Stimulated activated CD8-positive, alpha-beta memory T cell treated with anti-CD3 and anti-CD28 coated beads, Interleukin-4, amount 100 ng/mL, for 1 hour (primary cell): Measurements from ENCODE around the gene RAB3A.
"Not testable (repeated sequence)": the region's sequence is repeated elsewhere in the genome, so short reads cannot be mapped to it uniquely, and the experiment has no call there.

ENCODE experiments used
- DNase-seq, 2 donors: peaks; one replicate each; pipeline ENCODE4 v3.0.0-alpha.2; 2020; ENCODE audit warnings: low read depth in 2 of 2, low spot score in 1 of 2

Gene RAB3A

GRCh38 chr19:18171605-18172327 lies 32.1 kb downstream of the RAB3A start:
- no peak for DNase-seq

- DNase-seq, result no peak
Observed at GRCh38 chr19:18170714-18171255, 33.1 kb downstream of the RAB3A start.

GRCh38 chr19:18168673-18169381 lies 35.0 kb downstream of the RAB3A start:
- DNase-seq, result no peak

GRCh38 chr19:18167975-18168645 lies 35.7 kb downstream of the RAB3A start:
- no peak for DNase-seq

GRCh38 chr19:18167011-18167410 lies 36.8 kb downstream of the RAB3A start:
- no peak for DNase-seq

- no peak for DNase-seq
Observed at GRCh38 chr19:18165794-18166544, 37.9 kb downstream of the RAB3A start.

- no peak for DNase-seq
Observed at GRCh38 chr19:18164072-18164471, 39.8 kb downstream of the RAB3A start.

- no peak for DNase-seq
Observed at GRCh38 chr19:18161636-18162002, 42.2 kb downstream of the RAB3A start.

GRCh38 chr19:18160971-18161635 lies 42.7 kb downstream of the RAB3A start:
- DNase-seq, result peak; percentile 64 to 66

GRCh38 chr19:18160493-18160970 lies 43.3 kb downstream of the RAB3A start:
- no peak for DNase-seq

- no peak for DNase-seq
Observed at GRCh38 chr19:18159810-18160209, 44.0 kb downstream of the RAB3A start.

- not testable (repeated sequence) for DNase-seq
Observed at GRCh38 chr19:18159059-18159616, 44.7 kb downstream of the RAB3A start.

GRCh38 chr19:18158467-18158866 lies 45.4 kb downstream of the RAB3A start:
- DNase-seq, result no peak

- DNase-seq, result no peak
Observed at GRCh38 chr19:18157465-18158063, 46.3 kb downstream of the RAB3A start.

GRCh38 chr19:18156841-18157464 lies 46.9 kb downstream of the RAB3A start:
- DNase-seq, result no peak

- no peak for DNase-seq
Observed at GRCh38 chr19:18156268-18156667, 47.6 kb downstream of the RAB3A start.

- DNase-seq, result no peak
Observed at GRCh38 chr19:18155095-18156087, 48.5 kb downstream of the RAB3A start.

- DNase-seq, result no peak
Observed at GRCh38 chr19:18153556-18154134, 50.2 kb downstream of the RAB3A start.
